ENCODE measurements around the gene SCUBE3.

Gene SCUBE3

GRCh38 chr6:35174501-35174900 lies 39.3 kb upstream of the SCUBE3 start:
- H3K27ac ChIP-seq (replicated peaks), result no peak overlapping the region
- H3K4me3 ChIP-seq (replicated peaks; ENCODE audit: insufficient read depth, low read length), result no peak overlapping the region
- no peaks in the 10 kb centered on the region for H3K27me3 ChIP-seq (ENCODE audit: insufficient read depth, poor library complexity, severe bottlenecking)
- DNase-seq (ENCODE audit: low read depth in 1 of 2, low spot score in 1 of 2), result no peak
- no peak for TF ChIP-seq SPI1 (IDR thresholded peaks at IDR 0.05; ENCODE audit: borderline replicate concordance, low read depth)
- TF ChIP-seq, protein P1, sequence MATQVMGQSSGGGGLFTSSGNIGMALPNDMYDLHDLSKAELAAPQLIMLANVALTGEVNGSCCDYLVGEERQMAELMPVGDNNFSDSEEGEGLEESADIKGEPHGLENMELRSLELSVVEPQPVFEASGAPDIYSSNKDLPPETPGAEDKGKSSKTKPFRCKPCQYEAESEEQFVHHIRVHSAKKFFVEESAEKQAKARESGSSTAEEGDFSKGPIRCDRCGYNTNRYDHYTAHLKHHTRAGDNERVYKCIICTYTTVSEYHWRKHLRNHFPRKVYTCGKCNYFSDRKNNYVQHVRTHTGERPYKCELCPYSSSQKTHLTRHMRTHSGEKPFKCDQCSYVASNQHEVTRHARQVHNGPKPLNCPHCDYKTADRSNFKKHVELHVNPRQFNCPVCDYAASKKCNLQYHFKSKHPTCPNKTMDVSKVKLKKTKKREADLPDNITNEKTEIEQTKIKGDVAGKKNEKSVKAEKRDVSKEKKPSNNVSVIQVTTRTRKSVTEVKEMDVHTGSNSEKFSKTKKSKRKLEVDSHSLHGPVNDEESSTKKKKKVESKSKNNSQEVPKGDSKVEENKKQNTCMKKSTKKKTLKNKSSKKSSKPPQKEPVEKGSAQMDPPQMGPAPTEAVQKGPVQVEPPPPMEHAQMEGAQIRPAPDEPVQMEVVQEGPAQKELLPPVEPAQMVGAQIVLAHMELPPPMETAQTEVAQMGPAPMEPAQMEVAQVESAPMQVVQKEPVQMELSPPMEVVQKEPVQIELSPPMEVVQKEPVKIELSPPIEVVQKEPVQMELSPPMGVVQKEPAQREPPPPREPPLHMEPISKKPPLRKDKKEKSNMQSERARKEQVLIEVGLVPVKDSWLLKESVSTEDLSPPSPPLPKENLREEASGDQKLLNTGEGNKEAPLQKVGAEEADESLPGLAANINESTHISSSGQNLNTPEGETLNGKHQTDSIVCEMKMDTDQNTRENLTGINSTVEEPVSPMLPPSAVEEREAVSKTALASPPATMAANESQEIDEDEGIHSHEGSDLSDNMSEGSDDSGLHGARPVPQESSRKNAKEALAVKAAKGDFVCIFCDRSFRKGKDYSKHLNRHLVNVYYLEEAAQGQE (IDR thresholded peaks at IDR 0.05; ENCODE audit: insufficient replicate concordance, low read depth), result no peak
- TF ChIP-seq GABPA (IDR thresholded peaks at IDR 0.05; ENCODE audit: low read depth), result no peak
- TF ChIP-seq POLR2AphosphoS5 (IDR thresholded peaks at IDR 0.05; ENCODE audit: low read depth), result no peak

DNA sequence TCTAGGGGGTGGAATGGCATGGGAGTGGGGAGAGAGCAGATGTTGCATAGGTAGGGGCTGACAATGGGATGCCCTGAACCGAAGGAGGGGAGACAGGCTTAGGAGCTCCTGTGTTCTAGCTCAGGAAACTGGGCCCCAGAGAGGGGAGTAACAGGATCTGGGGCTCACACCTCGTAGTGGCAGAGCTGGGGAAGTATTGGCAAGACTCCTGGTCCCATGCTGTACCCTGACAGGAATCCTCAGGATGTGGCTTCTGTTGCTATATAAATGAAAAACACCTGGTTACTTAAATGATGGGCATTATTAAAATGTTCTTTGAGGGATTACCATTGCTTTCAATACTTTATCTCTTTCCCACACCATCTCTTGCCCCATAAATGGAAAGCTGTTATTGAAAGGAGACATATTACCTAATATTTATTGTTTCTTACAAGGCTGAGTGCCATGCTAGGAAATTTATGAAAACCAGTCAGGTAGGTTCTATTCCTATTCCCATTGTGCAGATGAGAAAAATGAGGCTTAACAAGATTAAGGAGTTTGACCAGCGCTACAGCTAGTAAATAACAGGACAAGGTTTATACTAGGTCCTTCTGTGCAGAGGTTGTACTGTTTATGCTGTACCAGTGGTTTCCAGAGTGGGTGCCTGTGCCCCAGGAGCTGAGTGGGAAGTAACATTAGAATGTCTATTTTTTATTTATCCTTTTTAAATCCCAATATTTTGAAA lies 37.3 kb upstream of the SCUBE3 start:
- no peak overlapping the region for H3K27ac ChIP-seq (replicated peaks)
- no peak overlapping the region for H3K4me3 ChIP-seq (replicated peaks; ENCODE audit: insufficient read depth, low read length)
- no peak for DNase-seq (ENCODE audit: low read depth in 1 of 2, low spot score in 1 of 2)
- no peaks in the 10 kb centered on the region for H3K27me3 ChIP-seq (ENCODE audit: insufficient read depth, poor library complexity, severe bottlenecking)
- TF ChIP-seq SPI1 (IDR thresholded peaks at IDR 0.05; ENCODE audit: borderline replicate concordance, low read depth) (no peak), POLR2AphosphoS5 (IDR thresholded peaks at IDR 0.05; ENCODE audit: low read depth) (no peak), GABPA (IDR thresholded peaks at IDR 0.05; ENCODE audit: low read depth) (no peak)
- TF ChIP-seq, protein P1 (IDR thresholded peaks at IDR 0.05; ENCODE audit: insufficient replicate concordance, low read depth), result no peak
- TF ChIP-seq, protein P2, sequence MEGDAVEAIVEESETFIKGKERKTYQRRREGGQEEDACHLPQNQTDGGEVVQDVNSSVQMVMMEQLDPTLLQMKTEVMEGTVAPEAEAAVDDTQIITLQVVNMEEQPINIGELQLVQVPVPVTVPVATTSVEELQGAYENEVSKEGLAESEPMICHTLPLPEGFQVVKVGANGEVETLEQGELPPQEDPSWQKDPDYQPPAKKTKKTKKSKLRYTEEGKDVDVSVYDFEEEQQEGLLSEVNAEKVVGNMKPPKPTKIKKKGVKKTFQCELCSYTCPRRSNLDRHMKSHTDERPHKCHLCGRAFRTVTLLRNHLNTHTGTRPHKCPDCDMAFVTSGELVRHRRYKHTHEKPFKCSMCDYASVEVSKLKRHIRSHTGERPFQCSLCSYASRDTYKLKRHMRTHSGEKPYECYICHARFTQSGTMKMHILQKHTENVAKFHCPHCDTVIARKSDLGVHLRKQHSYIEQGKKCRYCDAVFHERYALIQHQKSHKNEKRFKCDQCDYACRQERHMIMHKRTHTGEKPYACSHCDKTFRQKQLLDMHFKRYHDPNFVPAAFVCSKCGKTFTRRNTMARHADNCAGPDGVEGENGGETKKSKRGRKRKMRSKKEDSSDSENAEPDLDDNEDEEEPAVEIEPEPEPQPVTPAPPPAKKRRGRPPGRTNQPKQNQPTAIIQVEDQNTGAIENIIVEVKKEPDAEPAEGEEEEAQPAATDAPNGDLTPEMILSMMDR (IDR thresholded peaks at IDR 0.05; ENCODE audit: insufficient read depth, low read length), result no peak

DNA sequence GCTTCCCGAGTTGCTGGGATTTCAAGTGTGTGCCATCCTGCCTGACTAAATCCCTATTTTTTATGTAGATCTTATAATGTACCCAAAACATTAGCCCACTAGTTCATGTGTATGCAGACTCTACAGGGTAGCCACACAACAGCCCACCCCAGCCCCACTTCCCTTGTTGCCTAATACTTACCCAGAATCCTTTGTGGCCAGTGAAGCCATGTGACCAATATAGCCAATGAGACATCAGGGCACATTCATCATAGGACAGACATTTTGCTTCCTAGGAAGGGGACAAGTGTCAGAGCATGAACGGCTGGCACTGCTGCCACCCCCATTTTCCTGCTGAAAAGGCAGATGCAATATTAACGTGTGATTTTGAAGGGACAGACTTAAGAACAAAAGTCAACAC lies 36.6 kb upstream of the SCUBE3 start:
- DNase-seq (ENCODE audit: low read depth in 1 of 2, low spot score in 1 of 2), result peak in 1 of 2 experiments; percentile 10
- H3K27me3 ChIP-seq (ENCODE audit: insufficient read depth, poor library complexity, severe bottlenecking), result no peaks in the 10 kb centered on the region
- H3K27ac ChIP-seq (replicated peaks), result no peak overlapping the region
- H3K4me3 ChIP-seq (replicated peaks; ENCODE audit: insufficient read depth, low read length), result no peak overlapping the region
- TF ChIP-seq GABPA (IDR thresholded peaks at IDR 0.05; ENCODE audit: low read depth) (no peak), POLR2AphosphoS5 (IDR thresholded peaks at IDR 0.05; ENCODE audit: low read depth) (no peak), SPI1 (IDR thresholded peaks at IDR 0.05; ENCODE audit: borderline replicate concordance, low read depth) (no peak)
- TF ChIP-seq, protein P1 (IDR thresholded peaks at IDR 0.05; ENCODE audit: insufficient replicate concordance, low read depth), result no peak
- TF ChIP-seq, protein P2 (IDR thresholded peaks at IDR 0.05; ENCODE audit: insufficient read depth, low read length), result no peak

All from HL-60 (cell line).